Stimulated activated CD4-positive, alpha-beta T cell treated with anti-CD3 and anti-CD28 coated beads, TNF-alpha, amount 100 ng/mL, for 48 hours (primary cell): ENCODE data around the gene NDUFB1.

Experiments
- DNase-seq, 3 donors: peaks; one replicate each; pipeline ENCODE4 v3.0.0-alpha.2; 2020; ENCODE audit warnings: low read depth in 3 of 3

Gene NDUFB1

GRCh38 chr14:92093320-92093719 is 28.2 kb downstream of the NDUFB1 start:
- DNase-seq = no peak

GRCh38 chr14:92088494-92088893 is 33.0 kb downstream of the NDUFB1 start:
- DNase-seq = no peak

- DNase-seq = no peak
Observed at GRCh38 chr14:92074555-92074954, 47.0 kb downstream of the NDUFB1 start.
